ENCODE results near the gene SGK1.

DNA sequence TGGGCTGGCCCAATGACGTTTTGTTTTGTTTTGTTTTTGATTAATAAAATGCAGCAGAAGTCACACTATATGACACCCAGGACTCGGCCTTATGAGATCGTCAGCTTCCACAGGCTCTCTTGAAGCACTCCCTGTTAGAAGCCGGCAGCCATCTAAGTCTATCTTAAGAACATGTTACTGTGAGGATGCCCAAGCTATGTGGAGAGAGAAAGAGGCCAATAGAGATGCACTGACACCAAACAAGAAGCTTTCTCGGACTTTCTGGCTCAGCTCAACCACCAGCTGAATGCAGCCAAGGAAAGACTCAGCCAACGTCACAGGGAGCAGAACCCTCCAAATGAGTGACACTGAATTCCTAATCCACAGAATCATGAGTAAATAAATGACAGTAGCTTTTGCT lies 14.0 kb downstream of the SGK1 start:
- TF ChIP-seq CTCF (IDR thresholded peaks at IDR 0.05) (no peak), MAX (IDR thresholded peaks at IDR 0.05) (no peak), NR3C1 (IDR thresholded peaks at IDR 0.05) (no peak), HMGXB4 (CRISPR knock-in tag; IDR thresholded peaks at IDR 0.05; ENCODE audit: borderline replicate concordance) (no peak), MAFK (IDR thresholded peaks at IDR 0.05; ENCODE audit: partially characterized antibody) (no peak), CEBPB (IDR thresholded peaks at IDR 0.05) (no peak), RCOR1 (IDR thresholded peaks at IDR 0.05; ENCODE audit: low read depth, low read length) (no peak), MAZ (IDR thresholded peaks at IDR 0.05; ENCODE audit: borderline replicate concordance, low read depth, low read length) (no peak), FOSL2 (IDR thresholded peaks at IDR 0.05) (no peak), FOSL2 (CRISPR knock-in tag; IDR thresholded peaks at IDR 0.05) (no peak), ESRRA (IDR thresholded peaks at IDR 0.05; ENCODE audit: borderline replicate concordance, low read length) (no peak)
- TF ChIP-seq, protein P1, sequence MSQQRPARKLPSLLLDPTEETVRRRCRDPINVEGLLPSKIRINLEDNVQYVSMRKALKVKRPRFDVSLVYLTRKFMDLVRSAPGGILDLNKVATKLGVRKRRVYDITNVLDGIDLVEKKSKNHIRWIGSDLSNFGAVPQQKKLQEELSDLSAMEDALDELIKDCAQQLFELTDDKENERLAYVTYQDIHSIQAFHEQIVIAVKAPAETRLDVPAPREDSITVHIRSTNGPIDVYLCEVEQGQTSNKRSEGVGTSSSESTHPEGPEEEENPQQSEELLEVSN (IDR thresholded peaks at IDR 0.05; ENCODE audit: borderline replicate concordance, low read depth) = no peak
